ENCODE data around the gene PPP2R5B.

DNA sequence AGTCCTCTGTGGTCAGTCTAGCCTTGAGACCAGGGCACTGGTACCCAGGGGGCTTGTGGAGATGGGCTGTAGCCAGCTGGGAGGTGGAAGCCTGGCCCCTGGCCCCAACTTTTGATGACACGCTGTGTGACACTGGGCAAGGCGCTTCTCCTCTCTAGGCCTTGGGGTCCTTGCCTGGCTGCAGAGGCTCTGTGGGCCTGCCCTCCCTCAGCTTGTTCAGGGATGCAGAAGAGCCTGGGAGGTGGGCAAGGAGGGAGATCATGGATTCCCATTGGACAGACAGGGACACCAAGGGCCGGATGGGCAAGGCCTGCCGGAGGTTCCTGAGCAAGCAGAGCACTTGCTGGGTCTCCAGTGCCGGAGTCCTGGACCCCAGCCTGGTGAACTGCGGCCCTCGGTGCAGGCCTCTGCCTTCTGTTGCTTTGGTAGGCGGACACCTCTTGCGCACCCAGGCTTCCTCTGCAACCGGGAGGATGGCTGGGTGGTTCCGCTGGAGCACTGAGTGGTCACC, 1.3 kb upstream of the PPP2R5B start:
- TF ChIP-seq HDAC6 (IDR thresholded peaks at IDR 0.05; ENCODE audit: low read depth, low read length) (no peak), CBX1 (IDR thresholded peaks at IDR 0.05; ENCODE audit: low read depth) (no peak), JUNB (CRISPR knock-in tag; conservative IDR thresholded peaks at IDR 0.05) (no peak), SMC3 (conservative IDR thresholded peaks at IDR 0.05; ENCODE audit: insufficient read depth, low read depth, low read length) (no peak), TGIF2 (CRISPR knock-in tag; IDR thresholded peaks at IDR 0.05) (no peak), GABPB1 (CRISPR knock-in tag; IDR thresholded peaks at IDR 0.05) (no peak)
- TF ChIP-seq, protein P1, sequence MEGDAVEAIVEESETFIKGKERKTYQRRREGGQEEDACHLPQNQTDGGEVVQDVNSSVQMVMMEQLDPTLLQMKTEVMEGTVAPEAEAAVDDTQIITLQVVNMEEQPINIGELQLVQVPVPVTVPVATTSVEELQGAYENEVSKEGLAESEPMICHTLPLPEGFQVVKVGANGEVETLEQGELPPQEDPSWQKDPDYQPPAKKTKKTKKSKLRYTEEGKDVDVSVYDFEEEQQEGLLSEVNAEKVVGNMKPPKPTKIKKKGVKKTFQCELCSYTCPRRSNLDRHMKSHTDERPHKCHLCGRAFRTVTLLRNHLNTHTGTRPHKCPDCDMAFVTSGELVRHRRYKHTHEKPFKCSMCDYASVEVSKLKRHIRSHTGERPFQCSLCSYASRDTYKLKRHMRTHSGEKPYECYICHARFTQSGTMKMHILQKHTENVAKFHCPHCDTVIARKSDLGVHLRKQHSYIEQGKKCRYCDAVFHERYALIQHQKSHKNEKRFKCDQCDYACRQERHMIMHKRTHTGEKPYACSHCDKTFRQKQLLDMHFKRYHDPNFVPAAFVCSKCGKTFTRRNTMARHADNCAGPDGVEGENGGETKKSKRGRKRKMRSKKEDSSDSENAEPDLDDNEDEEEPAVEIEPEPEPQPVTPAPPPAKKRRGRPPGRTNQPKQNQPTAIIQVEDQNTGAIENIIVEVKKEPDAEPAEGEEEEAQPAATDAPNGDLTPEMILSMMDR (IDR thresholded peaks at IDR 0.05 in 2 of 3, conservative IDR thresholded peaks at IDR 0.05 in 1 of 3; ENCODE audit: insufficient read depth in 2 of 3, low read depth in 1 of 3, low read length in 3 of 3): no peak
